Adipose tissue (tissue), 3 donors: ENCODE measurements around the gene IL21R. TPM values are rescaled to one million over a fixed set of nuclear protein-coding genes. Genes with fewer than 3 reads are reported as not detected.

ENCODE experiments used
- H3K27ac ChIP-seq: one replicate; pipeline ENCODE4 v1.5.1; 2013; ENCODE audit warnings: low read depth, low read length
- WGBS, 3 donors: extraction: QIAGEN DNeasy Blood & Tissue Kit; methylation state at CpG; one replicate each; pipeline ENCODE4 v1.1.7; 2013; 5-methylcytosine and 5-hydroxymethylcytosine counted together
- polyA plus RNA-seq, 3 donors: library from polyadenylated mRNA; stranded (reverse); fragments of 200-250 nt; gene quantifications; one replicate each; pipeline ENCODE4 v1.2.3, GENCODE V29; 2013
- donor health status: healthy with polysubstance abuse.
- donor health status: Bipolar disorder and iron deficiency.
- donor health status: healthy.

The IL21R gene
- polyA plus RNA-seq, 3 donors, result 0.12 to 0.19 TPM; not detected in 1

DNA sequence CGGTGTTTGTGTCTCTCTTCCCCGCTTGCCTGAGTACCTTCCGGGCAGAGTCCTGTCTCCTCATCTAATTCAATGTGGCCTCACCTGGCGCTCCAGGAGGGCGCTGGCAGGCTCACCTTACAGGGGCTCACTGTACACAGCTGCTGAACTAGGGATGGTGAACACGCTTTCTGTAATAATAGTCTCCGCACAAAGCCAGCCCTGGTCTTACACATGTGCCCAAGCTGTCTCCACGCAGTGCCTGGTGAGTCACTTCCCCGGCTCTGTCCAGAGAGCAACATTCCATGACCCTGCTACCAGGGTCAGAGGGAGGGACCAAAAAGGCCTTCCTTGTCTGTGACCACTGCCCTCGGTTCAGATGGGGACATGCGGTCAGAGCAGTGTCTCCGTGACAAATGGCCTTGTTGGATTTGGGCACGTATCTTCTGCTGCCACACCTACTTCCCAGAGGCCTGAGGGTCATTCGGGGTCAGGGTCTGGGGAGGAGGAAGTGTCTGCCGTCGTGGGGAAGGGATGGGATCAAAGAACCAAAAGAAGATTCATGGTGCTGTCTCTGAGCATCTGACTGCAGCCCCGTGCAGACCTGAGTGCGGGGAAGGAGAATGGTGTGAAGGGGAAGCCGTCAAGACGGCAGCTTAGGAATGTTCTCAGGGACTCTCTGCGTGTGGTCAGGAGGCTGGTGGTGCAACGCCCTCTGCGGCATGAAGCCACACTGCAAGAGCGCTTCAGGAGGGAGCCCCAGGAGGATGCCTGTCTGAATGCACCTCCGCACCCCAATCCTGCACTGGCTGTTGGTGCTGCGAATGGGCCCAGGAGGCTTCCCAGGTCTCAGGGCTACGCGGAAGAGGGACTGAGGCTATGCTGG lies 68.8 kb downstream of the IL21R start:
- H3K27ac ChIP-seq, result no peak overlapping the region

DNA sequence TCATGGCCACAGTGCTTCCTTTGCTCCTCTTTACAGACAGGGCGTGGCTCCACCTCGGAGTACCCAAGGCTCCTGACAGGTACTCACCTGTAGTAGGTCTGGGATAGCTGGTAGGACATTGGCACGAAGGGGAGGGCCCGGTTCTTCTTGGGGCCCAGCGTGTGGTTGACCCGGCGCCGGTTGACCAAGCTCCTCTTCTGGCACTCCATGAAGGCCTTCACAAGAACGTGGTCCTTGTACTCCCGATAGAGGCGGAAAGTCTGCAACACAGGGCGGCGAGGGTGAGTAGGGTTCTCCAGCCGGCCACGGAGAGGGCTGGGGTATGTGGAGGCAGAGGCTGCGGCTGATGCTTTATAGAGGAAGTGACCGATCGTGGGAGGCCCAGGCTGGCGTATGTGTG lies 69.7 kb downstream of the IL21R start:
- H3K27ac ChIP-seq, result no peak overlapping the region
- WGBS, 3 donors, result 94 to 96% (median 95%) methylated on average over 19 of the region's 19 CpGs

More for the DNA sequence above, 68.8 kb downstream of the IL21R start:
- WGBS, 3 donors, result 75 to 83% (median 76%) methylated on average over 28 of the region's 28 CpGs

- WGBS, 3 donors, result 93 to 97% (median 93%) methylated on average over 15 of the region's 15 CpGs
- no peak overlapping the region for H3K27ac ChIP-seq
Measured at GRCh38 chr16:27472091-27473020, 70.4 kb downstream of the IL21R start.

GRCh38 chr16:27473101-27473900 lies 71.3 kb downstream of the IL21R start:
- 96 to 98% (median 96%) methylated on average over 9 of the region's 9 CpGs for WGBS, 3 donors
- H3K27ac ChIP-seq, result no peak overlapping the region

DNA sequence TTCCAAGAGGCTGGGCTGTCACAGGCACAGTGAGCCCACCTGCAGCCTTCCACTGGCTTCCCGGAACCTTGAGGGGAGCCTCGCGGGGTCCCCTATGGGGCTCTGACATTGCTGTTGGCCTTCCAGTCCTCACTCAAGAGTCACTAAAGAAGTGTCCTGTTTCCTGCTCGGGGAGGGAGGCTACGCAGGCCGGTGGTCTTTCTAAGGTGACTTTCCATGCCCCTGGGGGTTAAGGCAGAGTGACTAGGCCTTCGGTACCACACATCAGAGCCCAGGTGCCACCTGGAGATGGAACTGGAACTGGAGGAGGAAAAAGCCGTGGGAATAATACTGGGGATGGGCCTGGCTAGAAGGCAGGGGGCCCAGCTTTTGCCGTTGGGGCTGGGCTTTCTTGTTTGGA lies 72.1 kb downstream of the IL21R start:
- H3K27ac ChIP-seq, result no peak overlapping the region
- WGBS, 3 donors, result 95 to 97% (median 95%) methylated on average over 9 of the region's 9 CpGs

DNA sequence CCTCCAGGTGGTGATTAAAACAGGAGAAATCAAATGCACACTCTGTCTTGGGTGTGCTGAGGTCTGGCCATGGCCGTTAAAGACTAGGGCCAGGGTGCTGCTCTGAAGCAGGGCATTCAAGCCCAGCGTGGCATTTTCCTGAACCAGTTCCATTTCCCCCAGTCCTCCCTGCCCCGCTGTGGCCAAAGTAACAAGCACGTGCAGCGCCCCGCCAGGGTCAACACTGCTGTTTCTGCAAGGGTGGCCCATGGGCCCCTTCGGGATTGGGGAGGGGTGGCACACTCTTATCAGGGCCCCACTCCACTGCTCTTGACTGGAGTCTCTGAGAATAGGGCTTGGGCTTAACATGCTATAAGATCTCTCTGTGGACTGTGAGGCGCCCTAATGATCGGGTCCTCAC lies 72.9 kb downstream of the IL21R start:
- H3K27ac ChIP-seq, result no peak overlapping the region
- 92 to 96% (median 94%) methylated on average over 9 of the region's 9 CpGs for WGBS, 3 donors

DNA sequence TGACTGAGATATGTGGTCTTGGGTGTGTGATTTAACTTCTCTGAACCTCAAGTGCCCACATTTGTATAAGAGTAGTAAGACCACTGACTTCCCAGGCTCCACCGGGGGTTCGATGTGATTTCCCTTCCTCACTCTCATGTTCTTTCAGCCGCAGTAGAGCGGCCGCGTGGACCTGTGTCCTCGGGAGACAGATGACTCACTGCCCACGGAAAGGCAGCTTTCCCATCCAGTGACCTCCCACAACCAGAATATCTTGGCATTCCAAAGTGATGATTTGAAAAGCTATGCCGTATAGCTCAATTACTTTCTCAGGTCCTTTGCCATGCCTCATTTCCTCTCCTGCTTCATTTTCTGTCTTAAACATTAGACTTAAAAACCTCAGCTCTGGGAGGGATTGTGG lies 73.6 kb downstream of the IL21R start:
- no peak overlapping the region for H3K27ac ChIP-seq
- 77 to 86% (median 81%) methylated on average over 9 of the region's 9 CpGs for WGBS, 3 donors

- no peak overlapping the region for H3K27ac ChIP-seq
- WGBS, 3 donors, result 89 to 97% (median 95%) methylated on average over 9 of the region's 9 CpGs
Measured at GRCh38 chr16:27476240-27476639, 74.3 kb downstream of the IL21R start.

- H3K27ac ChIP-seq, result no peak overlapping the region
- WGBS, 3 donors, result 59 to 98% (median 96%) methylated on average over 7 of the region's 7 CpGs
Measured at GRCh38 chr16:27480761-27481160, 78.8 kb downstream of the IL21R start.

DNA sequence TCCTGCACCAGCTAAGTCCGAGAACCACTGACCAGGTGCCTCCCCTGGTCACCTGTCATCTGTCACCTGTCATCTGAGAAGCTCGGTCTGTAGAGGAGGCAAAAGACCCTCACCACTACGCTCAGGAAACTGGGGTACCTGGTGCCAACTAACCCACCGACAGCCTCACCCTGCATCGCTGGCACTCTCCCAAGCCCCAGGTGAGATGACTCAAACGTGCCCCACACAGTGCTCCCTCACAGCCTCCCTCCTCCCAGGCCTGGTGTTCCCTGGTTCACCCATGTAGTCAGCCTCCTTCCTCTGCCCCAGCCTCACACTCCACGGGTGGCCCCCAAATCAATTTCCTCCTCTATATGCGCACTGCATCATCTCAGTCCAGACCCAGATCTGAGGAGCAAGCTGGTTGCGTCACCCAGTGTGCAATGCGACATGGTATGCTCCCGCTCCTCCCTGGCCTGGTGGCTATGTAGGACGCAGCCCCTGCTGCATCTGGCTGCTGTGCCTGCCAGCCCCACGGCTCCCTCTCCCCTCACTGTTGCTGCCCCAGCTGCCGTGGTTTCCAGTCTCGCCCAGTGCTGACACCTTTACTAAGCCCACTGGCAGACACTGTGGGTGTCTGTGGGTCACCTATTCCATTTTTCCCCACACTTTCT lies 79.4 kb downstream of the IL21R start:
- H3K27ac ChIP-seq, result no peak overlapping the region
- WGBS, 3 donors, result 87 to 88% (median 88%) methylated on average over 15 of the region's 15 CpGs

GRCh38 chr16:27482397-27483087 lies 80.6 kb downstream of the IL21R start:
- WGBS, 3 donors, result 75 to 87% (median 87%) methylated on average over 10 of the region's 10 CpGs
- H3K27ac ChIP-seq, result no peak overlapping the region

- 64 to 94% (median 89%) methylated on average over 5 of the region's 5 CpGs for WGBS, 3 donors
- H3K27ac ChIP-seq, result no peak overlapping the region
Measured at GRCh38 chr16:27483088-27483437, 81.1 kb downstream of the IL21R start.

DNA sequence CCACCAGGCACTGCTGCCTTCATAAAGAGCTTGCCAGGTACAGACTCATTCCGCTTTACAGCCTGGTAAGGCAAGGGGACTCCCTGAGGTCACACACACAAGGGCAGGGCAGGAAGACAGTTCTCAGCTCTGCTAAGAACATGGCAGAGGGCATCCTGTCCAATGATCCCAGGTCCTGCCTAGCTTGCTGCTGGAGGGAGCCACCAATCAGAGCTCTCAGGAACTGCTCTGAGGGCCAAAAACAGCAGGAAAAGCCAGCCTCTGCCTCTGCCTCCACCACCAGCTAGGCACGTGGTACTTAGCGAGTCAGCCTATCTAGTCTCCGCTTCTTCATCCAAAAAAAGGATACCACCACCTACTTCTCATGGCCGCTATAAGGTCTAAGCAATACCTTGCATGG lies 81.7 kb downstream of the IL21R start:
- H3K27ac ChIP-seq, result no peak overlapping the region
- 92 to 95% (median 94%) methylated on average over 5 of the region's 5 CpGs for WGBS, 3 donors

GRCh38 chr16:27485126-27485525 lies 83.2 kb downstream of the IL21R start:
- H3K27ac ChIP-seq, result no peak overlapping the region
- WGBS, 3 donors, result 90 to 98% (median 94%) methylated on average over 9 of the region's 9 CpGs

GRCh38 chr16:27485811-27486210 lies 83.8 kb downstream of the IL21R start:
- H3K27ac ChIP-seq, result no peak overlapping the region
- WGBS, 3 donors, result 95 to 96% (median 96%) methylated on average over 11 of the region's 11 CpGs

- 67 to 92% (median 88%) methylated on average over 8 of the region's 8 CpGs for WGBS, 3 donors
- H3K27ac ChIP-seq, result no peak overlapping the region
Measured at GRCh38 chr16:27486344-27486743, 84.4 kb downstream of the IL21R start.

GRCh38 chr16:27486760-27487159 lies 84.8 kb downstream of the IL21R start:
- H3K27ac ChIP-seq, result no peak overlapping the region
- 77 to 95% (median 95%) methylated on average over 3 of the region's 3 CpGs for WGBS, 3 donors

DNA sequence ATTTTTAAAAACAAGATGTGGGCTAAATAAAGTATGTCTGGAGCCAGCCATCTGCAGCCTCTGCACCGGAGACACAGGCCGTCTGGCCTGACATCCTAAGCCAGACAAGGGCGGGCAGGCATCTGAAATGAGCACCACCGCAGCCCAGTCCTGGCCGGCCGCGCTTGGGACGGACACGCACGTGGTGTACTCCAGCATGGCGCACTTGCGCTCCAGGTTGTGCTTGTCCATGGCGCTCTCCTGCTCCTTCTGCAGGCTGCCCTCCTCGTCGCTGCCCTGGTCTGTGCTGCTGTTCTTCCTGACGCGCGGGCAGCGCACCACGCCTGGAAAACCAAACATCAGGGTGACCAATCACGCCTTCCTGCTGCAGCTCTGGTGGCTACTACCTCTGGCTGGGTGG lies 87.4 kb downstream of the IL21R start:
- 96 to 98% (median 96%) methylated on average over 21 of the region's 21 CpGs for WGBS, 3 donors
- H3K27ac ChIP-seq, result no peak overlapping the region
